HepG2 (cell line): ENCODE results near the gene STK11. TPM values are rescaled to one million over a fixed set of nuclear protein-coding genes. Genes with fewer than 3 reads are reported as not detected.

Source experiments
- ARNT ChIP-seq: fragments of 450-650 bp; IDR thresholded peaks from 2 replicates; pipeline ENCODE4 v1.6.1; 2017
- HMGXB3 ChIP-seq: sonication (generic); formaldehyde crosslinking; IDR thresholded peaks from 2 replicates; pipeline ENCODE4 v1.4.0; 2020; ENCODE audit warnings: missing genetic modification reagents, borderline replicate concordance
- JDP2 ChIP-seq: sonication (generic); formaldehyde crosslinking; IDR thresholded peaks from 2 replicates; pipeline ENCODE4 v1.8.1; 2022; ENCODE audit warnings: missing genetic modification reagents, borderline replicate concordance
- KLF9 ChIP-seq: IDR thresholded peaks from 2 replicates; pipeline ENCODE4 v1.6.1; 2016; ENCODE audit warnings: low read depth
- LCORL ChIP-seq, 2 experiments: fragments of 450-650 bp in 1 of 2; sonication (generic) in 1 of 2; formaldehyde crosslinking in 1 of 2; IDR thresholded peaks; 2 replicates each; pipeline versions ENCODE4 v1.5.0 to v1.6.1; 2017 to 2020; ENCODE audit warnings: antibody characterized with exemption in 1 of 2, missing genetic modification reagents in 1 of 2
- MAFF ChIP-seq: IDR thresholded peaks from 2 replicates; pipeline ENCODE4 v1.6.1; 2011; ENCODE audit warnings: low read depth, low read length, improper control_type of control experiment
- MYNN ChIP-seq: sonication (generic); formaldehyde crosslinking; IDR thresholded peaks from 2 replicates; pipeline ENCODE4 v1.4.0; 2020; ENCODE audit warnings: mild to moderate bottlenecking, low read depth, missing genetic modification reagents
- NFE2L2 ChIP-seq: fragments of 150-350 bp; IDR thresholded peaks from 2 replicates; pipeline ENCODE4 v1.6.1; 2014; ENCODE audit warnings: low read length
- ZNF160 ChIP-seq: sonication (generic); formaldehyde crosslinking; IDR thresholded peaks from 2 replicates; pipeline ENCODE4 v1.8.0; 2022; ENCODE audit warnings: mild to moderate bottlenecking, inconsistent platforms, missing genetic modification reagents
- ZNF264 ChIP-seq: sonication (generic); formaldehyde crosslinking; IDR thresholded peaks from 2 replicates; pipeline ENCODE4 v1.4.0; 2020; ENCODE audit warnings: missing genetic modification reagents
- ZNF510 ChIP-seq: sonication (generic); formaldehyde crosslinking; IDR thresholded peaks from 2 replicates; pipeline ENCODE4 v1.4.0; 2020; ENCODE audit warnings: low read depth, mild to moderate bottlenecking, missing genetic modification reagents
- ZNF709 ChIP-seq: sonication (generic); formaldehyde crosslinking; IDR thresholded peaks from 2 replicates; pipeline ENCODE4 v1.5.0; 2020; ENCODE audit warnings: mild to moderate bottlenecking, missing genetic modification reagents
- ZNF772 ChIP-seq: sonication (generic); formaldehyde crosslinking; IDR thresholded peaks from 2 replicates; pipeline ENCODE4 v1.5.0; 2020; ENCODE audit warnings: mild to moderate bottlenecking, missing genetic modification reagents
- polyA plus RNA-seq, 8 experiments: library from polyadenylated mRNA; depleted of rRNA in 3 of 8; stranded (reverse) in 7 of 8; unstranded in 1 of 8; fragments of >200 nt; fragmentation: Illumina TruSeq in 4 of 8; extraction: Trizol in 4 of 8; gene quantifications; 2 replicates each; pipeline versions ENCODE4 v1.2.1 to v1.2.3, GENCODE V29; 2011 to 2016; ENCODE audit warnings: low read depth in 4 of 8, missing spikeins in 1 of 8, mixed read lengths in 1 of 8; ENCODE audit not compliant: insufficient read depth in 1 of 8
- total RNA-seq, 5 experiments: library from RNA; depleted of rRNA; stranded (reverse); fragments of >200 nt; fragmentation: Illumina TruSeq; extraction: Trizol; gene quantifications; 2 replicates each; pipeline ENCODE4 v1.2.3, GENCODE V29; 2016; ENCODE audit warnings: low read depth in 1 of 5
- TF ChIP-seq, protein P1 (sequence below): sonication (generic); formaldehyde crosslinking; IDR thresholded peaks from 2 replicates; pipeline ENCODE4 v1.9.0; 2021; ENCODE audit warnings: missing genetic modification reagents, borderline replicate concordance
- TF ChIP-seq, protein P2 (sequence below): sonication (generic); formaldehyde crosslinking; IDR thresholded peaks from 2 replicates; pipeline ENCODE4 v1.5.0; 2020; ENCODE audit warnings: missing genetic modification reagents
- TF ChIP-seq, protein P3 (sequence below), 2 experiments: sonication (generic) in 1 of 2; formaldehyde crosslinking in 1 of 2; IDR thresholded peaks; 2 replicates each; pipeline versions ENCODE4 v1.5.1 to v1.6.1; 2011 to 2020; ENCODE audit warnings: borderline replicate concordance in 1 of 2, low read depth in 1 of 2, low read length in 1 of 2, mild to moderate bottlenecking in 1 of 2, missing genetic modification reagents in 1 of 2, moderate library complexity in 1 of 2

The STK11 gene
- total and polyA plus RNA-seq, 2 of the 13 experiments (the other 11 are each of a cell fraction or from before 2014, with no cell fraction given) = 27.5 to 43.6 TPM

DNA sequence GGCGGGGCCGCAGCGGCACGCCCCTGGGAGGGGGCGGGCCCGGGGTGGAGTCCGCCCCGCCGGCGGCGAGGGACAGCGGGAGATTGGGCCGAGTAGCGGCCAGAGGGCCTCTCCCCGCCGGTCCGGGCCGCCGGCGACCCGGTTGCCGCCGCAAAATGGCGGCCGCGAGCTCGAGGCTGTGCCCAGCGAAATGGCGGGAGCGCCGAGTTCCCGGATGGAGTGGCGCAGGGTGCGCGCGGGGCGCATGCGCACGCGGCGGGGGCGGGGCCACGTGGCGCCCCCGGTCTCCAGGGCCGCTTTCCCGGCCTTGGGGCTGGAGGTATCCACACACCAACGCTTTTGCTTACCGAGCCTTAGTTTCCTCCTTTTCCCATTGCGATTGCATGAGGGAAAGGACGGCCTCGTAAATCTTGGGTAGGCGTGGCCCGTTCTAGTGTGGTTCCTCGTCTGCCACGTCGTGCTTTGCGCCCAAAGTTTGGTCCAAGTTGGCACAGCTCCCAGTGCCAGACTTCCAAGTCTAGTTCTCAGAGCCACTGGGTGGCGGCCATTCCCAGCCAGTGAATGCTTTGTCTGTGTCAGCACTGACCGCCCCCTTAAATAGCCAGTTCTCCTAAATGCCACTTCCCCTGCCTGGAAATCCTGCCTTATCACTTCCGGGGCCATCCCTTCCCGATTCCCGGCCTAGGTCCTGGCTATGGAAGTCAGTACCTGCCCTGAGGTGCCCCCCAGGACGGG lies 64.1 kb downstream of the STK11 start (continued):
- TF ChIP-seq, protein P1, sequence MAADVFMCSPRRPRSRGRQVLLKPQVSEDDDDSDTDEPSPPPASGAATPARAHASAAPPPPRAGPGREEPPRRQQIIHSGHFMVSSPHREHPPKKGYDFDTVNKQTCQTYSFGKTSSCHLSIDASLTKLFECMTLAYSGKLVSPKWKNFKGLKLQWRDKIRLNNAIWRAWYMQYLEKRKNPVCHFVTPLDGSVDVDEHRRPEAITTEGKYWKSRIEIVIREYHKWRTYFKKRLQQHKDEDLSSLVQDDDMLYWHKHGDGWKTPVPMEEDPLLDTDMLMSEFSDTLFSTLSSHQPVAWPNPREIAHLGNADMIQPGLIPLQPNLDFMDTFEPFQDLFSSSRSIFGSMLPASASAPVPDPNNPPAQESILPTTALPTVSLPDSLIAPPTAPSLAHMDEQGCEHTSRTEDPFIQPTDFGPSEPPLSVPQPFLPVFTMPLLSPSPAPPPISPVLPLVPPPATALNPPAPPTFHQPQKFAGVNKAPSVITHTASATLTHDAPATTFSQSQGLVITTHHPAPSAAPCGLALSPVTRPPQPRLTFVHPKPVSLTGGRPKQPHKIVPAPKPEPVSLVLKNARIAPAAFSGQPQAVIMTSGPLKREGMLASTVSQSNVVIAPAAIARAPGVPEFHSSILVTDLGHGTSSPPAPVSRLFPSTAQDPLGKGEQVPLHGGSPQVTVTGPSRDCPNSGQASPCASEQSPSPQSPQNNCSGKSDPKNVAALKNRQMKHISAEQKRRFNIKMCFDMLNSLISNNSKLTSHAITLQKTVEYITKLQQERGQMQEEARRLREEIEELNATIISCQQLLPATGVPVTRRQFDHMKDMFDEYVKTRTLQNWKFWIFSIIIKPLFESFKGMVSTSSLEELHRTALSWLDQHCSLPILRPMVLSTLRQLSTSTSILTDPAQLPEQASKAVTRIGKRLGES (CRISPR knock-in tag) = no peak
- TF ChIP-seq ZNF160 (CRISPR knock-in tag) (no peak), ZNF709 (0 out of 2 replicates have a peak, but pooled peaks have one; percentile 69), ZNF264 (CRISPR knock-in tag) (no peak), ZNF772 (peak; percentile 69; the same call in 1 of the 2 replicates), ZNF510 (CRISPR knock-in tag) (peak; percentile 72; the same call in 1 of the 2 replicates), MAFF (no peak), KLF9 (CRISPR knock-in tag) (no peak), HMGXB3 (no peak), MYNN (CRISPR knock-in tag) (no peak), ARNT (no peak), LCORL (IDR thresholded peaks at IDR 0.05) (no peak), LCORL (CRISPR knock-in tag; IDR thresholded peaks at IDR 0.05) (peak; percentile 52; the same call in 1 of the 2 replicates), NFE2L2 (no peak), JDP2 (CRISPR knock-in tag) (no peak)
- TF ChIP-seq, protein P2, sequence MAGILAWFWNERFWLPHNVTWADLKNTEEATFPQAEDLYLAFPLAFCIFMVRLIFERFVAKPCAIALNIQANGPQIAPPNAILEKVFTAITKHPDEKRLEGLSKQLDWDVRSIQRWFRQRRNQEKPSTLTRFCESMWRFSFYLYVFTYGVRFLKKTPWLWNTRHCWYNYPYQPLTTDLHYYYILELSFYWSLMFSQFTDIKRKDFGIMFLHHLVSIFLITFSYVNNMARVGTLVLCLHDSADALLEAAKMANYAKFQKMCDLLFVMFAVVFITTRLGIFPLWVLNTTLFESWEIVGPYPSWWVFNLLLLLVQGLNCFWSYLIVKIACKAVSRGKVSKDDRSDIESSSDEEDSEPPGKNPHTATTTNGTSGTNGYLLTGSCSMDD (CRISPR knock-in tag) = no peak; the same call in 1 of the 2 replicates
- TF ChIP-seq, protein P3, sequence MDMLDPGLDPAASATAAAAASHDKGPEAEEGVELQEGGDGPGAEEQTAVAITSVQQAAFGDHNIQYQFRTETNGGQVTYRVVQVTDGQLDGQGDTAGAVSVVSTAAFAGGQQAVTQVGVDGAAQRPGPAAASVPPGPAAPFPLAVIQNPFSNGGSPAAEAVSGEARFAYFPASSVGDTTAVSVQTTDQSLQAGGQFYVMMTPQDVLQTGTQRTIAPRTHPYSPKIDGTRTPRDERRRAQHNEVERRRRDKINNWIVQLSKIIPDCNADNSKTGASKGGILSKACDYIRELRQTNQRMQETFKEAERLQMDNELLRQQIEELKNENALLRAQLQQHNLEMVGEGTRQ (IDR thresholded peaks at IDR 0.05; ENCODE audit: low read depth, low read length) = peak; percentile 68
- TF ChIP-seq, protein P3 (CRISPR knock-in tag; IDR thresholded peaks at IDR 0.05; ENCODE audit: borderline replicate concordance) = no peak; the same call in 1 of the 2 replicates
